WI38 (cell line): ENCODE results near the gene TMEM9.

ENCODE experiments used
- H3K4me3 ChIP-seq: 2 replicates; pipeline ENCODE4 v1.5.1; 2011; ENCODE audit warnings: low read depth, mild to moderate bottlenecking, control low read depth, low read length
- CTCF ChIP-seq: IDR thresholded peaks from 2 replicates; pipeline ENCODE4 v1.5.1; 2012; ENCODE audit warnings: low read depth, mild to moderate bottlenecking, control low read depth, low read length

TMEM9 gene

GRCh38 chr1:201111156-201111555 is 43.1 kb downstream of the TMEM9 start:
- no peak for TF ChIP-seq CTCF
- H3K4me3 ChIP-seq, result no peak overlapping the region

- H3K4me3 ChIP-seq, result no peak overlapping the region
- TF ChIP-seq CTCF, result no peak
Measured at GRCh38 chr1:201110616-201111015, 43.7 kb downstream of the TMEM9 start.

- H3K4me3 ChIP-seq, result no peak overlapping the region
- no peak for TF ChIP-seq CTCF
Measured at GRCh38 chr1:201110138-201110537, 44.1 kb downstream of the TMEM9 start.

- no peak overlapping the region for H3K4me3 ChIP-seq
- TF ChIP-seq CTCF, result no peak
Measured at GRCh38 chr1:201109651-201110050, 44.6 kb downstream of the TMEM9 start.

- no peak overlapping the region for H3K4me3 ChIP-seq
- TF ChIP-seq CTCF, result no peak
Measured at GRCh38 chr1:201108614-201109013, 45.7 kb downstream of the TMEM9 start.

GRCh38 chr1:201105688-201106087 is 48.6 kb downstream of the TMEM9 start:
- TF ChIP-seq CTCF, result no peak
- no peak overlapping the region for H3K4me3 ChIP-seq

- no peak for TF ChIP-seq CTCF
- no peak overlapping the region for H3K4me3 ChIP-seq
Measured at GRCh38 chr1:201104141-201104540, 50.1 kb downstream of the TMEM9 start.
